ENCODE data around the gene SYNE3. TPM values are rescaled to one million over a fixed set of nuclear protein-coding genes. Genes with fewer than 3 reads are reported as not detected.

SYNE3 gene
- polyA plus RNA-seq, 1 donor (not counting 4 experiments of a cell fraction or from before 2014, with no cell fraction given): 1.0 TPM

DNA sequence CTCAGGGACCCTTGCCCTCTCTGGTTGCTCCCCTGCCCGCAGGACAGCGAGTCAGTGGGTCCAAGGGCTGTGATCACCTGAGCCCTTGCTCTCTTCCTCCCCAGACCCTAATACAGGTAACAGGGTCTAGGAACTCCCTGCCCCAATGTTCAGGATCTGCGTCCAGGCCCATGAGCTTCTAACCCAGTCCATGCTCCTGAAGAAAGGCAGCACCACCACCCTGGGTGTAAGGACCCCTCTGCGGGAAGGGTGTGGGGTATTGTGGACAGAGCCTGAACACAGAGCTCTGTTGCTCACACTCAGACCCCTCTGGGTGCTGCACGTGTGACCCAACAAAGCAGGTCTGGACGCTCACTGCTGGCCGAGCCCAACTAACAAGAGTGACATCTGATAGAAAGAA, 36.7 kb upstream of the SYNE3 start:
- Histone ChIP-seq H3K9me3 (ENCODE audit: control insufficient read depth, low read depth, low read length) (no peaks in the 10 kb centered on the region), H2AFZ (ENCODE audit: control insufficient read depth, low read length) (no peak overlapping the region)
- no peak for DNase-seq (ENCODE audit: low read depth, low spot score)

DNA sequence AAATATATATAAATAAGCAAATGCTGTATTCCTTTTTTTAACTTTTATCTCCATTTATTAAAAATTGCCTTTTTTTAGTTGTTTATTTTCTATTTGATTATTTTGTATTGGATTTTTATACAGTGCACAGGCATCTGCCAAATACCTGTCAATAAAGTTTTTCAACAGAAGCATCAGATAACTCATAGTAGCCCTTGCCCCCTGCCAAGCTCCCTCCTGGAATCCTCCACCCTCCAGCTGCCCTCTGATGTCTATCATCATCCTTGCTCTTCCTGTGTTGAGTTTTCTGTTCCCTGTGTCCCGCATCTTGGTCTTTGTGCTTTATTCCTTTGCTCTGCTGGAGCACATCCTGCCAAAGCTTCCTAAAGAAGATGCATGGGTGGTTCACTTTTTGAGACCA, 35.0 kb upstream of the SYNE3 start:
- no peak for DNase-seq (ENCODE audit: low read depth, low spot score)
- no peaks in the 10 kb centered on the region for H3K9me3 ChIP-seq (ENCODE audit: control insufficient read depth, low read depth, low read length)
- H3K9ac ChIP-seq (ENCODE audit: control insufficient read depth, extremely low read depth, insufficient read depth, low read length): no peak overlapping the region
- FAIRE-seq: no peak
- H3K27me3 ChIP-seq (ENCODE audit: control insufficient read depth, extremely low read depth, insufficient read depth, low read length): no peaks in the 10 kb centered on the region
- H3K79me2 ChIP-seq (ENCODE audit: control insufficient read depth, insufficient read depth, low read length): no peaks in the 10 kb centered on the region
- H3K4me3 ChIP-seq (ENCODE audit: control insufficient read depth in 2 of 3, extremely low read depth in 1 of 3, insufficient read depth in 2 of 3, low read depth in 1 of 3, low read length in 3 of 3): no peak overlapping the region
- H3K36me3 ChIP-seq (ENCODE audit: control insufficient read depth in 2 of 2, extremely low read depth in 1 of 2, insufficient read depth in 2 of 2, low read length in 2 of 2): no peaks in the 10 kb centered on the region
- dilution Hi-C loops (cut with MboI; ENCODE audit: extremely low pct_ligation_motif_present, low sequenced_read_pairs): loop anchor here (25.0 kb wide), 1 partner anchor 411 kb away; no protein-coding TSS in a partner anchor
- H2AFZ ChIP-seq (ENCODE audit: control insufficient read depth, low read length): no peak overlapping the region
- no peaks in the 10 kb centered on the region for H4K20me1 ChIP-seq (ENCODE audit: control insufficient read depth, extremely low read depth, insufficient read depth, low read length)
- H3K4me2 ChIP-seq (ENCODE audit: control insufficient read depth, extremely low read depth, insufficient read depth, low read depth, low read length): no peak overlapping the region
- TF ChIP-seq, protein P1, sequence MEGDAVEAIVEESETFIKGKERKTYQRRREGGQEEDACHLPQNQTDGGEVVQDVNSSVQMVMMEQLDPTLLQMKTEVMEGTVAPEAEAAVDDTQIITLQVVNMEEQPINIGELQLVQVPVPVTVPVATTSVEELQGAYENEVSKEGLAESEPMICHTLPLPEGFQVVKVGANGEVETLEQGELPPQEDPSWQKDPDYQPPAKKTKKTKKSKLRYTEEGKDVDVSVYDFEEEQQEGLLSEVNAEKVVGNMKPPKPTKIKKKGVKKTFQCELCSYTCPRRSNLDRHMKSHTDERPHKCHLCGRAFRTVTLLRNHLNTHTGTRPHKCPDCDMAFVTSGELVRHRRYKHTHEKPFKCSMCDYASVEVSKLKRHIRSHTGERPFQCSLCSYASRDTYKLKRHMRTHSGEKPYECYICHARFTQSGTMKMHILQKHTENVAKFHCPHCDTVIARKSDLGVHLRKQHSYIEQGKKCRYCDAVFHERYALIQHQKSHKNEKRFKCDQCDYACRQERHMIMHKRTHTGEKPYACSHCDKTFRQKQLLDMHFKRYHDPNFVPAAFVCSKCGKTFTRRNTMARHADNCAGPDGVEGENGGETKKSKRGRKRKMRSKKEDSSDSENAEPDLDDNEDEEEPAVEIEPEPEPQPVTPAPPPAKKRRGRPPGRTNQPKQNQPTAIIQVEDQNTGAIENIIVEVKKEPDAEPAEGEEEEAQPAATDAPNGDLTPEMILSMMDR (optimal IDR thresholded peaks at IDR 0.05 in 1 of 3, IDR thresholded peaks at IDR 0.05 in 1 of 3, conservative IDR thresholded peaks at IDR 0.05 in 1 of 3; ENCODE audit: extremely low read depth in 1 of 3, insufficient read depth in 2 of 3, low read length in 3 of 3): no peak
- no peak for TF ChIP-seq EZH2 (IDR thresholded peaks at IDR 0.05; ENCODE audit: low read length)
- H3K4me1 ChIP-seq (ENCODE audit: control insufficient read depth, extremely low read depth, insufficient read depth, low read length): peaks cover 12% of the 10 kb centered on the region
- peaks cover 3% of the 10 kb centered on the region for H3K9me1 ChIP-seq (ENCODE audit: control insufficient read depth, extremely low read depth, insufficient read depth, low read length)
- H3K27ac ChIP-seq (ENCODE audit: control insufficient read depth, insufficient read depth, low read length): no peak overlapping the region

More for the DNA sequence above, 36.7 kb upstream of the SYNE3 start:
- H4K20me1 ChIP-seq (ENCODE audit: control insufficient read depth, extremely low read depth, insufficient read depth, low read length): no peaks in the 10 kb centered on the region
- H3K4me3 ChIP-seq (ENCODE audit: control insufficient read depth in 2 of 3, extremely low read depth in 1 of 3, insufficient read depth in 2 of 3, low read depth in 1 of 3, low read length in 3 of 3): no peak overlapping the region
- no peak overlapping the region for H3K4me2 ChIP-seq (ENCODE audit: control insufficient read depth, extremely low read depth, insufficient read depth, low read depth, low read length)
- dilution Hi-C loops (cut with MboI; ENCODE audit: extremely low pct_ligation_motif_present, low sequenced_read_pairs): loop anchor here (25.0 kb wide), 1 partner anchor 409 kb away; no protein-coding TSS in a partner anchor
- no peaks in the 10 kb centered on the region for H3K4me1 ChIP-seq (ENCODE audit: control insufficient read depth, extremely low read depth, insufficient read depth, low read length)
- no peaks in the 10 kb centered on the region for H3K27me3 ChIP-seq (ENCODE audit: control insufficient read depth, extremely low read depth, insufficient read depth, low read length)
- no peak for FAIRE-seq
- no peak overlapping the region for H3K27ac ChIP-seq (ENCODE audit: control insufficient read depth, insufficient read depth, low read length)
- no peaks in the 10 kb centered on the region for H3K79me2 ChIP-seq (ENCODE audit: control insufficient read depth, insufficient read depth, low read length)
- no peak for TF ChIP-seq EZH2 (IDR thresholded peaks at IDR 0.05; ENCODE audit: low read length)
- TF ChIP-seq, protein P1 (optimal IDR thresholded peaks at IDR 0.05 in 1 of 3, IDR thresholded peaks at IDR 0.05 in 1 of 3, conservative IDR thresholded peaks at IDR 0.05 in 1 of 3; ENCODE audit: extremely low read depth in 1 of 3, insufficient read depth in 2 of 3, low read length in 3 of 3): no peak
- no peak overlapping the region for H3K9ac ChIP-seq (ENCODE audit: control insufficient read depth, extremely low read depth, insufficient read depth, low read length)
- H3K9me1 ChIP-seq (ENCODE audit: control insufficient read depth, extremely low read depth, insufficient read depth, low read length): no peaks in the 10 kb centered on the region
- H3K36me3 ChIP-seq (ENCODE audit: control insufficient read depth in 2 of 2, extremely low read depth in 1 of 2, insufficient read depth in 2 of 2, low read length in 2 of 2): no peaks in the 10 kb centered on the region
